SU-DHL-6 (cell line): Measurements from ENCODE around the gene CLCN4.

Source experiments
- CTCF ChIP-seq: fragments of 200-600 bp; sonication (generic); IDR thresholded peaks from one replicate; pipeline ENCODE4 v1.5.1; 2017; ENCODE audit warnings: antibody characterized with exemption, mild to moderate bottlenecking, low read length, moderate library complexity; ENCODE audit not compliant: insufficient read depth, poor library complexity, severe bottlenecking
- EZH2phosphoT487 ChIP-seq: fragments of 200-600 bp; sonication (generic), shearing (Covaris generic); conservative IDR thresholded peaks from 2 replicates; pipeline ENCODE4 v1.6.1; 2018; ENCODE audit warnings: mild to moderate bottlenecking, antibody characterized with exemption, low read length, moderate library complexity, mixed read lengths

GRCh38 chrX:10244915-10245622 lies 88.3 kb downstream of the CLCN4 start:
- TF ChIP-seq EZH2phosphoT487: no peak
- TF ChIP-seq CTCF: no peak
